Activated CD8-positive, alpha-beta memory T cell treated with anti-CD3 and anti-CD28 coated beads, Interleukin-2, amount 50 U/mL, for 4 hours (primary cell): ENCODE data around the gene DKC1.
A peak's percentile ranks its signal among the peaks of the same experiment; 100 is the strongest.
"Not testable (repeated sequence)": the region's sequence is repeated elsewhere in the genome, so short reads cannot be mapped to it uniquely, and the experiment has no call there.

Experiments
- DNase-seq: peaks from one replicate; pipeline ENCODE4 v3.0.0-alpha.2; 2020

Gene DKC1

GRCh38 chrX:154795016-154795415 is 32.4 kb downstream of the DKC1 start:
- DNase-seq, result no peak

- no peak for DNase-seq
These were observed 34.3 kb downstream of the DKC1 start for GRCh38 chrX:154797006-154797405.

GRCh38 chrX:154799556-154800348 is 37.1 kb downstream of the DKC1 start:
- no peak for DNase-seq

- no peak for DNase-seq
These were observed 38.0 kb downstream of the DKC1 start for GRCh38 chrX:154800478-154801210.

- no peak for DNase-seq
These were observed 40.3 kb downstream of the DKC1 start for GRCh38 chrX:154802947-154803346.

- no peak for DNase-seq
These were observed 41.7 kb downstream of the DKC1 start for GRCh38 chrX:154804261-154804956.

GRCh38 chrX:154804957-154805695 is 42.5 kb downstream of the DKC1 start, which contains the start of gene MPP1:
MPP1 (minus strand) TSS chrX:154805485; CDS start chrX:154805373, 112 bp downstream.
- DNase-seq, result peak; percentile 73

- no peak for DNase-seq
These were observed 43.0 kb downstream of the DKC1 start for GRCh38 chrX:154805696-154806091.

- no peak for DNase-seq
These were observed 44.3 kb downstream of the DKC1 start for GRCh38 chrX:154806837-154807501.

GRCh38 chrX:154809939-154810665 is 47.4 kb downstream of the DKC1 start:
- no peak for DNase-seq

GRCh38 chrX:154812341-154813101 is 49.9 kb downstream of the DKC1 start:
- no peak for DNase-seq

- DNase-seq, result no peak
These were observed 51.1 kb downstream of the DKC1 start for GRCh38 chrX:154813801-154814200.

GRCh38 chrX:154815274-154815818 is 52.7 kb downstream of the DKC1 start:
- no peak for DNase-seq

- not testable (repeated sequence) for DNase-seq
These were observed 53.7 kb downstream of the DKC1 start for GRCh38 chrX:154816326-154816898.

- DNase-seq, result not testable (repeated sequence)
These were observed 54.5 kb downstream of the DKC1 start for GRCh38 chrX:154817048-154817618.

- no peak for DNase-seq
These were observed 56.5 kb downstream of the DKC1 start for GRCh38 chrX:154818916-154819770.

GRCh38 chrX:154819771-154820341 is 57.2 kb downstream of the DKC1 start:
- DNase-seq, result no peak

- DNase-seq, result no peak
These were observed 58.9 kb downstream of the DKC1 start for GRCh38 chrX:154821523-154821922.
